Endodermal cell (in vitro differentiated cells): ENCODE data around the gene DCLK1. TPM values are rescaled to one million over a fixed set of nuclear protein-coding genes. Genes with fewer than 3 reads are reported as not detected.
A peak's percentile ranks its signal among the peaks of the same experiment; 100 is the strongest.

Experiments used
- DNase-seq: peaks from one replicate; pipeline ENCODE4 v3.0.0-alpha.2; 2017
- H3K27ac ChIP-seq: 2 replicates; pipeline ENCODE4 v1.5.1; 2013; ENCODE audit warnings: mild to moderate bottlenecking, low read depth, low read length, moderate library complexity
- H3K27me3 ChIP-seq: 2 replicates; pipeline ENCODE4 v1.6.1; 2013; ENCODE audit warnings: mild to moderate bottlenecking, low read length, moderate library complexity; ENCODE audit not compliant: insufficient read depth, control insufficient read depth, poor library complexity, severe bottlenecking
- H3K36me3 ChIP-seq: 2 replicates; pipeline ENCODE4 v1.7.0; 2013; ENCODE audit warnings: mild to moderate bottlenecking, low read length, moderate library complexity; ENCODE audit not compliant: control insufficient read depth, insufficient read depth
- H3K4me1 ChIP-seq: one replicate; pipeline ENCODE4 v1.7.0; 2013; ENCODE audit warnings: low read length; ENCODE audit not compliant: control insufficient read depth, insufficient read depth
- H3K4me3 ChIP-seq: 2 replicates; pipeline ENCODE4 v1.5.1; 2013; ENCODE audit warnings: mild to moderate bottlenecking, low read length, moderate library complexity
- H3K9ac ChIP-seq: 2 replicates; pipeline ENCODE4 v1.6.1; 2013; ENCODE audit warnings: mild to moderate bottlenecking, low read length, moderate library complexity; ENCODE audit not compliant: poor library complexity, severe bottlenecking; ENCODE audit errors: extremely low read depth
- H3K9me3 ChIP-seq: 2 replicates; pipeline ENCODE4 v1.6.1; 2013; ENCODE audit warnings: mild to moderate bottlenecking, low read length, moderate library complexity; ENCODE audit not compliant: control insufficient read depth
- H3K27ac Mint-ChIP-seq: 2 replicates; pipeline ENCODE4 v1.8.0; 2020; ENCODE audit warnings: mixed read lengths
- H3K27me3 Mint-ChIP-seq: 2 replicates; pipeline ENCODE4 v1.8.0; 2021; ENCODE audit warnings: mild to moderate bottlenecking, mixed read lengths; ENCODE audit not compliant: insufficient read depth
- H3K36me3 Mint-ChIP-seq: 2 replicates; pipeline ENCODE4 v1.8.0; 2020; ENCODE audit warnings: low read depth, mixed read lengths
- H3K4me1 Mint-ChIP-seq: 2 replicates; pipeline ENCODE4 v1.8.0; 2020; ENCODE audit warnings: mixed read lengths
- H3K4me3 Mint-ChIP-seq: 2 replicates; pipeline ENCODE4 v1.8.0; 2020; ENCODE audit warnings: mild to moderate bottlenecking, moderate library complexity, mixed read lengths
- H3K9me3 Mint-ChIP-seq: 2 replicates; pipeline ENCODE4 v1.8.0; 2020; ENCODE audit warnings: mild to moderate bottlenecking, mixed read lengths
- WGBS, 2 experiments: methylation state at CpG; one replicate each; pipeline versions ENCODE4 v1.1.5 to v1.1.7; 2013; ENCODE audit warnings: missing lambda C conversion rate in 2 of 2, mixed read lengths in 1 of 2; ENCODE audit not compliant: insufficient coverage in 1 of 2, insufficient read length in 1 of 2; 5-methylcytosine and 5-hydroxymethylcytosine counted together
- total RNA-seq, 2 donors: library from RNA; stranded (reverse); fragmentation: NEBNext Ultra II Directional in 1 of 2; extraction: Animal tissue kit (Norgen Biotek cat#: 25700) in 1 of 2; gene quantifications; 2 replicates in 1 of 2; 3 replicates in 1 of 2; pipeline ENCODE4 v1.2.1, GENCODE V29; 2021
- TF ChIP-seq, protein P1 (sequence below): fragments of 200-600 bp; sonication (generic); conservative IDR thresholded peaks from 2 replicates; pipeline ENCODE4 v1.5.0; 2021; ENCODE audit warnings: antibody characterized with exemption, mild to moderate bottlenecking

DCLK1 gene
- total RNA-seq, 2 donors from 2014 or later, result 3.0 to 32.8 TPM

DNA sequence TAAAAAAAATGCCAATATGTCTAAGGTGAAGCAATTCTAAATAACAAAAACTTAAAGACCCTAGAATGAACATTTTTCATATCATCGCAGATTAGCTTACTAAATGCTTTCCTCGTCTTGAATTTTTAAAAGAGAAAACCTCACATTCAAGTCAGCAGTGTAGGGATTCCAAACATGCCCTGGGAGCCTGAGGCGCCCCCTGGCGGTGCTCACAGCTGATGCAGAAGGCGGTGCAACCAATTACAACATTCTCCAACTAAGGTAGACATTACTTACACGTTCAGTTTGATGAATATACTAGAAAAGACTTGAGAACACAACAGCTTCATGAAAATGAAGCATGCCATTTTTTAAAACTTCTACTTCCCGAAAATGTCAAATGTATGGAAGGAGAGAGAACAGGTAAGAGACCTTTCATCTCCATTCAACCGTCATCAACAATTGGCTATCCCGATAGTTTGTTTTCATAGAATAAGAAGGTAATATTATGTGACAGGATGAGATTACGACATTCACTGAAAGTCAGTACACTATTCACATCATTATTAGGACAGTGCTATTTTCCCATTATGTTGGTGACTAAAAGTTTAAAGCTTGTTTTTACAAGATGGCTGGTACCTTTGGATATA is 304.4 kb downstream of the DCLK1 start:
- 80 to 90% methylated on average over 1 to 10 of the region's 10 CpGs for WGBS, 2 experiments
- TF ChIP-seq, protein P1, sequence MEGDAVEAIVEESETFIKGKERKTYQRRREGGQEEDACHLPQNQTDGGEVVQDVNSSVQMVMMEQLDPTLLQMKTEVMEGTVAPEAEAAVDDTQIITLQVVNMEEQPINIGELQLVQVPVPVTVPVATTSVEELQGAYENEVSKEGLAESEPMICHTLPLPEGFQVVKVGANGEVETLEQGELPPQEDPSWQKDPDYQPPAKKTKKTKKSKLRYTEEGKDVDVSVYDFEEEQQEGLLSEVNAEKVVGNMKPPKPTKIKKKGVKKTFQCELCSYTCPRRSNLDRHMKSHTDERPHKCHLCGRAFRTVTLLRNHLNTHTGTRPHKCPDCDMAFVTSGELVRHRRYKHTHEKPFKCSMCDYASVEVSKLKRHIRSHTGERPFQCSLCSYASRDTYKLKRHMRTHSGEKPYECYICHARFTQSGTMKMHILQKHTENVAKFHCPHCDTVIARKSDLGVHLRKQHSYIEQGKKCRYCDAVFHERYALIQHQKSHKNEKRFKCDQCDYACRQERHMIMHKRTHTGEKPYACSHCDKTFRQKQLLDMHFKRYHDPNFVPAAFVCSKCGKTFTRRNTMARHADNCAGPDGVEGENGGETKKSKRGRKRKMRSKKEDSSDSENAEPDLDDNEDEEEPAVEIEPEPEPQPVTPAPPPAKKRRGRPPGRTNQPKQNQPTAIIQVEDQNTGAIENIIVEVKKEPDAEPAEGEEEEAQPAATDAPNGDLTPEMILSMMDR, result peak; percentile 81

DNA sequence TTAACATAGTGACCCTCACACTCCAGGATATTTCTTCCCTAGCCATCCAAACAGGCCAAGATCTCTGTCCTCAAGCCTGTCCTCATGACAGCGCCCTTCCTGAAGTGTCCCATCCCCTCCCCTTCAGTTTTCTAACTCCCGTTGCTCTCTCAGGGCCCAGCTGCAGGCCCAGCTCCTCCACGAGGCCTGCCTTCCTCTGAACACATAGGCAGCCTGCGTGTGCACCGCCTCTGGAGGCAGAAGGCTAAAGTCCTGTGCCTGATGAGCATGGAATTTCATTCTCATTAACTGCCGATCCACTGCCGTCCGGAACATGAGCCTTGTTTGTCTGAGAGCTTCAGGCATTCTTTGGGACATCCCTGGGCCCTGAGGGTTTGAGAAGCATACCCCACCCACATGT is 306.4 kb downstream of the DCLK1 start:
- peaks cover 11% of the 10 kb centered on the region for H3K36me3 Mint-ChIP-seq
- H3K4me1 ChIP-seq, result no peaks in the 10 kb centered on the region
- H3K36me3 ChIP-seq, result no peaks in the 10 kb centered on the region
- H3K27ac ChIP-seq, result no peak overlapping the region
- DNase-seq, result no peak
- no peak overlapping the region for H3K4me3 ChIP-seq
- H3K27me3 Mint-ChIP-seq, result no peaks in the 10 kb centered on the region
- H3K4me1 Mint-ChIP-seq, result no peaks in the 10 kb centered on the region
- TF ChIP-seq, protein P1, result no peak
- no peak overlapping the region for H3K27ac Mint-ChIP-seq
- WGBS, 2 experiments, result 91 to 97% methylated on average over 7 to 8 of the region's 8 CpGs
- no peaks in the 10 kb centered on the region for H3K9me3 ChIP-seq
- H3K9me3 Mint-ChIP-seq, result no peaks in the 10 kb centered on the region
- H3K9ac ChIP-seq, result no peak overlapping the region
- H3K4me3 Mint-ChIP-seq, result no peak overlapping the region
- H3K27me3 ChIP-seq, result no peaks in the 10 kb centered on the region

More for the DNA sequence above, 304.4 kb downstream of the DCLK1 start:
- H3K27ac ChIP-seq, result no peak overlapping the region
- no peaks in the 10 kb centered on the region for H3K27me3 Mint-ChIP-seq
- H3K9ac ChIP-seq, result no peak overlapping the region
- H3K27me3 ChIP-seq, result no peaks in the 10 kb centered on the region
- no peaks in the 10 kb centered on the region for H3K9me3 ChIP-seq
- H3K4me1 ChIP-seq, result peaks cover 13% of the 10 kb centered on the region
- no peaks in the 10 kb centered on the region for H3K9me3 Mint-ChIP-seq
- H3K4me1 Mint-ChIP-seq, result peaks cover 9% of the 10 kb centered on the region
- DNase-seq, result peak; percentile 79
- H3K4me3 Mint-ChIP-seq, result no peak overlapping the region
- peaks cover 11% of the 10 kb centered on the region for H3K36me3 Mint-ChIP-seq
- no peak overlapping the region for H3K27ac Mint-ChIP-seq
- no peaks in the 10 kb centered on the region for H3K36me3 ChIP-seq
- no peak overlapping the region for H3K4me3 ChIP-seq

DNA sequence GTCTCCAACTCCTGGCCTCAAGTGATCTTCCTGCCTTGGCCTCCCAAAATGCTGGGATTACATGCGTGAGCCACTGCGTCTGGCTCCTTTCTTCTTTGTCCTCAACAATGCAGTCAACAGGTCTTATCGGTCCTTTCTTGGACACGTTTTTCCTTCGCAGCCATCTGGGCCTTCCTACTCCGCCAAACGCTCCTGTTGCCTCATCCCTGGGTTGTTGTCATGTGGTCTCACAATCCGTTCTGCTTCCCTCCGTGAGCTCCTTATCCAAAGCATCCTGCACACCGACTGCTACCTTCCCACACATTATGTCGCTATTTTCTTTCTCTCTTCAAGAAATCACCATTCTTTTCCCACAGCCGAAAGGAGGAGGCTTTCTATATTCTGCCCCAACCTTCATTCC is 306.8 kb downstream of the DCLK1 start:
- no peaks in the 10 kb centered on the region for H3K36me3 ChIP-seq
- Mint-ChIP-seq H3K9me3 (no peaks in the 10 kb centered on the region), H3K36me3 (peaks cover 11% of the 10 kb centered on the region), H3K4me1 (no peaks in the 10 kb centered on the region), H3K27me3 (no peaks in the 10 kb centered on the region), H3K4me3 (no peak overlapping the region), H3K27ac (no peak overlapping the region)
- no peak overlapping the region for H3K27ac ChIP-seq
- no peak for DNase-seq
- WGBS, 2 experiments, result 93 to 96% methylated on average over 12 of the region's 12 CpGs
- no peak overlapping the region for H3K4me3 ChIP-seq
- no peak overlapping the region for H3K9ac ChIP-seq
- no peaks in the 10 kb centered on the region for H3K4me1 ChIP-seq
- H3K9me3 ChIP-seq, result no peaks in the 10 kb centered on the region
- TF ChIP-seq, protein P1, result no peak
- no peaks in the 10 kb centered on the region for H3K27me3 ChIP-seq
